GM23338 (cell line): ENCODE measurements around the gene MYLK4. TPM values are rescaled to one million over a fixed set of nuclear protein-coding genes. Genes with fewer than 3 reads are reported as not detected.

ENCODE experiments used
- ATAC-seq: fragments of 200-7000 bp; cut with Tn5 transposase; 3 replicates; pipeline ENCODE4 v1.9.1; 2020
- DNase-seq: peaks from one replicate; pipeline ENCODE4 v3.0.0-alpha.2; 2015; ENCODE audit warnings: low spot score
- H2AFZ ChIP-seq: fragments of 200-600 bp; sonication (generic); 2 replicates; pipeline ENCODE4 v1.8.0; 2016; ENCODE audit warnings: antibody characterized with exemption, mild to moderate bottlenecking, moderate library complexity
- H3F3A ChIP-seq: fragments of 200-600 bp; sonication (generic); replicated peaks from 2 replicates; pipeline ENCODE4 v1.8.0; 2017; ENCODE audit warnings: antibody characterized with exemption, mixed run types, low read depth
- H3K27ac ChIP-seq: fragments of 200-600 bp; sonication (generic); 2 replicates; pipeline ENCODE4 v1.6.1; 2016; ENCODE audit warnings: low read depth
- H3K27me3 ChIP-seq: fragments of 200-600 bp; sonication (generic); 2 replicates; pipeline ENCODE4 v1.8.0; 2016; ENCODE audit warnings: mild to moderate bottlenecking, mixed run types, moderate library complexity; ENCODE audit not compliant: insufficient read depth
- H3K36me3 ChIP-seq: fragments of 200-600 bp; sonication (generic); 2 replicates; pipeline ENCODE4 v1.8.0; 2016; ENCODE audit warnings: mild to moderate bottlenecking; ENCODE audit not compliant: insufficient read depth
- H3K4me1 ChIP-seq: fragments of 200-600 bp; sonication (generic); 2 replicates; pipeline ENCODE4 v1.8.0; 2016; ENCODE audit warnings: mild to moderate bottlenecking, moderate library complexity; ENCODE audit not compliant: insufficient read depth
- H3K4me2 ChIP-seq: fragments of 200-600 bp; sonication (generic); 2 replicates; pipeline ENCODE4 v1.7.1; 2017; ENCODE audit warnings: mixed run types
- H3K4me3 ChIP-seq: fragments of 200-600 bp; sonication (generic); 2 replicates; pipeline ENCODE4 v1.6.1; 2016; ENCODE audit warnings: mixed run types
- H3K79me2 ChIP-seq: fragments of 200-600 bp; sonication (generic); replicated peaks from 2 replicates; pipeline ENCODE4 v1.8.0; 2017; ENCODE audit warnings: mild to moderate bottlenecking; ENCODE audit not compliant: insufficient read depth
- H3K9me2 ChIP-seq: fragments of 200-600 bp; sonication (generic); 2 replicates; pipeline ENCODE4 v1.8.0; 2017; ENCODE audit not compliant: insufficient read depth
- H4K20me1 ChIP-seq: fragments of 200-600 bp; sonication (generic); replicated peaks from 2 replicates; pipeline ENCODE4 v1.8.0; 2017; ENCODE audit warnings: mild to moderate bottlenecking; ENCODE audit not compliant: insufficient read depth
- H3K27ac Mint-ChIP-seq: 2 replicates; pipeline ENCODE4 v1.8.0; 2020; ENCODE audit warnings: inconsistent platforms, mild to moderate bottlenecking, moderate library complexity, mixed read lengths
- H3K27me3 Mint-ChIP-seq: 3 replicates; pipeline ENCODE4 v1.8.0; 2022; ENCODE audit warnings: low read depth, mild to moderate bottlenecking, moderate library complexity, mixed read lengths, inconsistent platforms; ENCODE audit not compliant: insufficient read depth, poor library complexity
- H3K36me3 Mint-ChIP-seq: 3 replicates; pipeline ENCODE4 v1.8.0; 2021; ENCODE audit warnings: low read depth, mild to moderate bottlenecking, inconsistent platforms, moderate library complexity, mixed read lengths
- H3K4me1 Mint-ChIP-seq: 3 replicates; pipeline ENCODE4 v1.8.0; 2020; ENCODE audit warnings: mild to moderate bottlenecking, inconsistent platforms, mixed read lengths
- H3K4me3 Mint-ChIP-seq: 3 replicates; pipeline ENCODE4 v1.8.0; 2021; ENCODE audit warnings: moderate library complexity, mild to moderate bottlenecking, inconsistent platforms, mixed read lengths
- H3K9me3 Mint-ChIP-seq: 3 replicates; pipeline ENCODE4 v1.8.0; 2020; ENCODE audit warnings: moderate library complexity, mild to moderate bottlenecking, inconsistent platforms, mixed read lengths
- ETS1 ChIP-seq: IDR thresholded peaks from 2 replicates; pipeline ENCODE4 v1.6.1; 2016; ENCODE audit warnings: antibody characterized with exemption
- EZH2phosphoT487 ChIP-seq: fragments of 200-600 bp; sonication (generic); IDR thresholded peaks from one replicate; pipeline ENCODE4 v1.8.1; 2018; ENCODE audit warnings: antibody characterized with exemption; ENCODE audit not compliant: unreplicated experiment
- JUNB ChIP-seq: IDR thresholded peaks from one replicate; pipeline ENCODE4 v1.6.1; 2016; ENCODE audit warnings: antibody characterized with exemption; ENCODE audit not compliant: unreplicated experiment
- POLR2AphosphoS5 ChIP-seq: IDR thresholded peaks from 2 replicates; pipeline ENCODE4 v1.6.1; 2016; ENCODE audit warnings: antibody characterized with exemption, low read depth
- STAT1 ChIP-seq: IDR thresholded peaks from one replicate; pipeline ENCODE4 v1.6.1; 2016; ENCODE audit warnings: antibody characterized with exemption; ENCODE audit not compliant: unreplicated experiment
- ZNF331 ChIP-seq: fragments of 250-450 bp; sonication (Bioruptor Pico); IDR thresholded peaks from 2 replicates; pipeline ENCODE4 v1.5.0; 2020; ENCODE audit warnings: low read depth, mild to moderate bottlenecking, moderate library complexity
- ZNF462 ChIP-seq: fragments of 250-450 bp; sonication (Bioruptor Pico); IDR thresholded peaks from 2 replicates; pipeline ENCODE4 v1.5.0; 2020; ENCODE audit warnings: mild to moderate bottlenecking, moderate library complexity
- polyA plus RNA-seq: library from polyadenylated mRNA; unstranded; fragments of >200 nt; fragmentation: Nextera tagmentation; extraction: Ambion mirVana; gene quantifications from 2 replicates; pipeline ENCODE4 v1.2.1, GENCODE V29; 2016
- total RNA-seq: library from RNA; depleted of rRNA; stranded (reverse); fragments of >200 nt; shearing (Covaris generic); gene quantifications from 2 replicates; pipeline ENCODE4 v1.2.3, GENCODE V29; 2014

Gene MYLK4
- total and polyA plus RNA-seq, 2 experiments from 2014 or later, result 0.03 to 0.17 TPM

GRCh38 chr6:2708456-2708855 lies 42.3 kb downstream of the MYLK4 start (continued):
- TF ChIP-seq ETS1 (no peak), ZNF462 (CRISPR knock-in tag) (no peak)

- DNase-seq (peak; percentile 24), ATAC-seq (peak; percentile 59)
- H3K4me1 ChIP-seq, result peaks cover 22% of the 10 kb centered on the region
- peaks cover 14% of the 10 kb centered on the region for H3K9me2 ChIP-seq
- H3K27me3 ChIP-seq, result no peaks in the 10 kb centered on the region
- H3F3A ChIP-seq, result no peaks in the 10 kb centered on the region
- no peaks in the 10 kb centered on the region for H4K20me1 ChIP-seq
- no peak overlapping the region; the same call in 1 of the 2 replicates for H2AFZ ChIP-seq
- no peak overlapping the region for H3K27ac Mint-ChIP-seq
- H3K36me3 ChIP-seq, result peaks cover 17% of the 10 kb centered on the region
- H3K27me3 Mint-ChIP-seq, result peaks cover 3% of the 10 kb centered on the region
- peaks cover 20% of the 10 kb centered on the region for H3K4me1 Mint-ChIP-seq
- H3K79me2 ChIP-seq, result no peaks in the 10 kb centered on the region
- peaks cover 19% of the 10 kb centered on the region for H3K9me3 Mint-ChIP-seq
- no peak overlapping the region for H3K4me2 ChIP-seq
- peaks cover 14% of the 10 kb centered on the region for H3K36me3 Mint-ChIP-seq
- H3K27ac ChIP-seq, result no peak overlapping the region
- no peak overlapping the region for H3K4me3 ChIP-seq
- H3K4me3 Mint-ChIP-seq, result no peak overlapping the region
- TF ChIP-seq STAT1 (no peak), POLR2AphosphoS5 (no peak), ZNF462 (CRISPR knock-in tag) (no peak), ZNF331 (no peak), JUNB (no peak), EZH2phosphoT487 (no peak)
Measured at GRCh38 chr6:2706558-2706957, 44.2 kb downstream of the MYLK4 start.
